ENCODE data around the gene FAM20A.

The FAM20A gene

GRCh38 chr17:68606451-68607307, 5.5 kb upstream of the FAM20A start:
- Histone ChIP-seq H3K4me3 (no peak overlapping the region), H3K27me3 (peaks cover 0 to 5% of the 10 kb centered on the region in 2 donors), H3K9me3 (peaks cover 5 to 33% (median 24%) of the 10 kb centered on the region in 3 donors), H3K27ac (no peak overlapping the region), H3K4me1 (peaks cover 0 to 2% (median 0%) of the 10 kb centered on the region in 4 donors), H3K36me3 (no peaks in the 10 kb centered on the region)
- TF ChIP-seq CTCF (IDR thresholded peaks at IDR 0.05) = no peak
- intact Hi-C loops (cut with DNase I; ENCODE audit: low total_unique reads) = no loop called here
- no peak for DNase-seq

- intact Hi-C loops (cut with DNase I; ENCODE audit: low total_unique reads) = no loop called here
- no peak overlapping the region for H3K27ac ChIP-seq
Measured at GRCh38 chr17:68605914-68606313, 4.7 kb upstream of the FAM20A start.

GRCh38 chr17:68603656-68604055, 2.5 kb upstream of the FAM20A start:
- Histone ChIP-seq H3K4me3 (no peak overlapping the region), H3K36me3 (no peaks in the 10 kb centered on the region), H3K4me1 (peaks cover 0 to 24% (median 15%) of the 10 kb centered on the region in 4 donors), H3K9me3 (peaks cover 0 to 11% (median 2%) of the 10 kb centered on the region in 3 donors), H3K27me3 (peaks cover 0 to 29% of the 10 kb centered on the region in 2 donors), H3K27ac (no peak overlapping the region)
- intact Hi-C loops (cut with DNase I; ENCODE audit: low total_unique reads) = no loop called here
- no peak for TF ChIP-seq CTCF (IDR thresholded peaks at IDR 0.05)
- DNase-seq = no peak

More at GRCh38 chr17:68605914-68606313, 4.7 kb upstream of the FAM20A start:
- Histone ChIP-seq H3K4me1 (peaks cover 0 to 10% (median 2%) of the 10 kb centered on the region in 4 donors), H3K4me3 (no peak overlapping the region), H3K27me3 (peaks cover 0 to 12% of the 10 kb centered on the region in 2 donors), H3K9me3 (peaks cover 5 to 32% (median 23%) of the 10 kb centered on the region in 3 donors), H3K36me3 (no peaks in the 10 kb centered on the region)
- DNase-seq = no peak
- no peak for TF ChIP-seq CTCF (IDR thresholded peaks at IDR 0.05)

GRCh38 chr17:68603027-68603426, 1.9 kb upstream of the FAM20A start:
- Histone ChIP-seq H3K27ac (no peak overlapping the region), H3K4me3 (no peak overlapping the region), H3K4me1 (peaks cover 0 to 24% (median 15%) of the 10 kb centered on the region in 4 donors), H3K36me3 (no peaks in the 10 kb centered on the region), H3K27me3 (peaks cover 0 to 32% of the 10 kb centered on the region in 2 donors), H3K9me3 (peaks cover 0 to 6% (median 0%) of the 10 kb centered on the region in 3 donors)
- intact Hi-C loops (cut with DNase I; ENCODE audit: low total_unique reads) = no loop called here
- no peak for TF ChIP-seq CTCF (IDR thresholded peaks at IDR 0.05)
- peak; percentile 57 to 70 for DNase-seq

GRCh38 chr17:68602289-68602688, 1.1 kb upstream of the FAM20A start:
- Histone ChIP-seq H3K9me3 (no peaks in the 10 kb centered on the region), H3K27ac (no peak overlapping the region), H3K4me3 (no peak overlapping the region), H3K36me3 (no peaks in the 10 kb centered on the region), H3K4me1 (peaks cover 0 to 24% (median 15%) of the 10 kb centered on the region in 4 donors), H3K27me3 (peaks cover 0 to 37% of the 10 kb centered on the region in 2 donors)
- no peak for DNase-seq
- intact Hi-C loops (cut with DNase I; ENCODE audit: low total_unique reads) = no loop called here
- TF ChIP-seq CTCF (IDR thresholded peaks at IDR 0.05) = no peak

All from tibial artery (tissue), 4 donors.